ENCODE measurements around the gene NAALADL2.
A peak's percentile ranks its signal among the peaks of the same experiment; 100 is the strongest.
"Not testable (repeated sequence)": the region's sequence is repeated elsewhere in the genome, so short reads cannot be mapped to it uniquely, and the experiment has no call there.

The NAALADL2 gene

GRCh38 chr3:175267561-175267960 lies 408.4 kb downstream of the NAALADL2 start:
- Histone ChIP-seq H3K79me2 (ENCODE audit: low read length) (peaks cover 86% of the 10 kb centered on the region), H3K9me3 (ENCODE audit: insufficient read depth, low read length) (no peaks in the 10 kb centered on the region), H2AFZ (ENCODE audit: low read depth, low read length) (no peak overlapping the region), H3K27me3 (ENCODE audit: low read depth, low read length) (no peaks in the 10 kb centered on the region), H3K4me1 (ENCODE audit: low read length) (peaks cover 40% of the 10 kb centered on the region), H3K27ac (ENCODE audit: low read length) (peak overlapping the region; percentile 62), H3K4me2 (ENCODE audit: low read length) (peak overlapping the region; percentile 45), H4K20me1 (ENCODE audit: insufficient read depth, low read length) (peaks cover 7% of the 10 kb centered on the region), H3K4me3 (ENCODE audit: low read length) (peak overlapping the region; percentile 20), H3K9ac (ENCODE audit: low read length) (no peak overlapping the region), H3K36me3 (replicated peaks; ENCODE audit: low read depth, low read length) (peaks cover 37% of the 10 kb centered on the region)
- TF ChIP-seq EZH2phosphoT487 (IDR thresholded peaks at IDR 0.05; ENCODE audit: low read depth) = no peak

GRCh38 chr3:175269394-175269793 lies 410.3 kb downstream of the NAALADL2 start:
- peaks cover 7% of the 10 kb centered on the region for H4K20me1 ChIP-seq (ENCODE audit: insufficient read depth, low read length)
- H3K79me2 ChIP-seq (ENCODE audit: low read length) = peaks cover 84% of the 10 kb centered on the region
- no peaks in the 10 kb centered on the region for H3K9me3 ChIP-seq (ENCODE audit: insufficient read depth, low read length)
- H3K4me2 ChIP-seq (ENCODE audit: low read length) = no peak overlapping the region
- no peak overlapping the region for H3K9ac ChIP-seq (ENCODE audit: low read length)
- H3K27ac ChIP-seq (ENCODE audit: low read length) = no peak overlapping the region
- no peak overlapping the region for H2AFZ ChIP-seq (ENCODE audit: low read depth, low read length)
- H3K4me3 ChIP-seq (ENCODE audit: low read length) = no peak overlapping the region
- no peaks in the 10 kb centered on the region for H3K27me3 ChIP-seq (ENCODE audit: low read depth, low read length)
- TF ChIP-seq CTCF (IDR thresholded peaks at IDR 0.05; ENCODE audit: low read depth, low read length) = no peak
- no peak for TF ChIP-seq EZH2phosphoT487 (IDR thresholded peaks at IDR 0.05; ENCODE audit: low read depth)
- H3K36me3 ChIP-seq (replicated peaks; ENCODE audit: low read depth, low read length) = peaks cover 28% of the 10 kb centered on the region
- H3K4me1 ChIP-seq (ENCODE audit: low read length) = peaks cover 44% of the 10 kb centered on the region

GRCh38 chr3:175270198-175270837 lies 411.2 kb downstream of the NAALADL2 start:
- TF ChIP-seq CTCF (IDR thresholded peaks at IDR 0.05; ENCODE audit: low read depth, low read length) (no peak), EZH2phosphoT487 (IDR thresholded peaks at IDR 0.05; ENCODE audit: low read depth) (no peak)
- no peaks in the 10 kb centered on the region for H3K27me3 ChIP-seq (ENCODE audit: low read depth, low read length)
- H3K4me3 ChIP-seq (ENCODE audit: low read length) = no peak overlapping the region
- H3K4me2 ChIP-seq (ENCODE audit: low read length) = peak overlapping the region; percentile 8; the same call in 1 of the 2 replicates
- peaks cover 29% of the 10 kb centered on the region for H3K36me3 ChIP-seq (replicated peaks; ENCODE audit: low read depth, low read length)
- no peaks in the 10 kb centered on the region for H3K9me3 ChIP-seq (ENCODE audit: insufficient read depth, low read length)
- peak overlapping the region; percentile 43 for H3K27ac ChIP-seq (ENCODE audit: low read length)
- peaks cover 78% of the 10 kb centered on the region for H3K79me2 ChIP-seq (ENCODE audit: low read length)
- H2AFZ ChIP-seq (ENCODE audit: low read depth, low read length) = no peak overlapping the region
- no peak overlapping the region for H3K9ac ChIP-seq (ENCODE audit: low read length)
- peaks cover 7% of the 10 kb centered on the region for H4K20me1 ChIP-seq (ENCODE audit: insufficient read depth, low read length)
- peaks cover 51% of the 10 kb centered on the region for H3K4me1 ChIP-seq (ENCODE audit: low read length)

- no peak overlapping the region for H3K27ac ChIP-seq (ENCODE audit: low read length)
- no peak overlapping the region for H3K4me3 ChIP-seq (ENCODE audit: low read length)
Measured at GRCh38 chr3:175270866-175271265, 411.7 kb downstream of the NAALADL2 start.

GRCh38 chr3:175271465-175271864 lies 412.3 kb downstream of the NAALADL2 start:
- Histone ChIP-seq H3K36me3 (replicated peaks; ENCODE audit: low read depth, low read length) (peaks cover 29% of the 10 kb centered on the region), H3K4me1 (ENCODE audit: low read length) (peaks cover 54% of the 10 kb centered on the region), H3K79me2 (ENCODE audit: low read length) (peaks cover 67% of the 10 kb centered on the region), H3K4me3 (ENCODE audit: low read length) (peak overlapping the region; percentile 5; the same call in 1 of the 2 replicates), H3K4me2 (ENCODE audit: low read length) (peak overlapping the region; percentile 19)
- H4K20me1 ChIP-seq (ENCODE audit: insufficient read depth, low read length); H3K9me3 ChIP-seq (ENCODE audit: insufficient read depth, low read length); H3K9ac ChIP-seq (ENCODE audit: low read length); H2AFZ ChIP-seq (ENCODE audit: low read depth, low read length); H3K27me3 ChIP-seq (ENCODE audit: low read depth, low read length); H3K27ac ChIP-seq (ENCODE audit: low read length): not testable (repeated sequence)

More at GRCh38 chr3:175270866-175271265, 411.7 kb downstream of the NAALADL2 start:
- Histone ChIP-seq H3K4me2 (ENCODE audit: low read length) (peak overlapping the region; percentile 8; the same call in 1 of the 2 replicates), H4K20me1 (ENCODE audit: insufficient read depth, low read length) (peaks cover 7% of the 10 kb centered on the region), H3K79me2 (ENCODE audit: low read length) (peaks cover 73% of the 10 kb centered on the region), H3K4me1 (ENCODE audit: low read length) (peaks cover 52% of the 10 kb centered on the region), H2AFZ (ENCODE audit: low read depth, low read length) (no peak overlapping the region), H3K36me3 (replicated peaks; ENCODE audit: low read depth, low read length) (peaks cover 29% of the 10 kb centered on the region), H3K27me3 (ENCODE audit: low read depth, low read length) (no peaks in the 10 kb centered on the region), H3K9ac (ENCODE audit: low read length) (no peak overlapping the region), H3K9me3 (ENCODE audit: insufficient read depth, low read length) (no peaks in the 10 kb centered on the region)
- TF ChIP-seq EZH2phosphoT487 (IDR thresholded peaks at IDR 0.05; ENCODE audit: low read depth) = no peak
- TF ChIP-seq CTCF (IDR thresholded peaks at IDR 0.05; ENCODE audit: low read depth, low read length) = no peak

All from OCI-LY3 (cell line).